Liver (tissue), 9 donors: Measurements from ENCODE around the gene SRSF3. TPM values are rescaled to one million over a fixed set of nuclear protein-coding genes. Genes with fewer than 3 reads are reported as not detected.
"Not testable (repeated sequence)": the region's sequence is repeated elsewhere in the genome, so short reads cannot be mapped to it uniquely, and the experiment has no call there.

Experiments
- DNase-seq: peaks from one replicate; pipeline ENCODE4 v3.0.0-alpha.2; 2017; ENCODE audit warnings: low spot score
- H3K27ac ChIP-seq, 2 donors: one replicate each; pipeline ENCODE4 v1.7.0; 2013; ENCODE audit warnings: inconsistent platforms in 2 of 2, low read length in 2 of 2, control low read depth in 1 of 2, low read depth in 1 of 2, mild to moderate bottlenecking in 1 of 2
- H3K27me3 ChIP-seq, 4 donors: one replicate each; pipeline versions ENCODE4 v1.6.1 to v1.7.0; 2013; ENCODE audit warnings: low read length in 3 of 4, inconsistent platforms in 1 of 4, mild to moderate bottlenecking in 1 of 4, moderate library complexity in 1 of 4; ENCODE audit not compliant: control insufficient read depth in 4 of 4, insufficient read depth in 4 of 4
- H3K36me3 ChIP-seq, 4 donors: one replicate each; pipeline versions ENCODE4 v1.6.1 to v1.7.0; 2013; ENCODE audit warnings: low read length in 3 of 4, mild to moderate bottlenecking in 3 of 4, low read depth in 1 of 4, moderate library complexity in 1 of 4; ENCODE audit not compliant: control insufficient read depth in 4 of 4, insufficient read depth in 3 of 4
- H3K4me1 ChIP-seq, 4 donors: one replicate each; pipeline versions ENCODE4 v1.6.1 to v1.7.0; 2013; ENCODE audit warnings: low read length in 3 of 4, mild to moderate bottlenecking in 3 of 4, moderate library complexity in 1 of 4; ENCODE audit not compliant: control insufficient read depth in 4 of 4, insufficient read depth in 4 of 4
- H3K4me3 ChIP-seq, 3 donors: one replicate each; pipeline versions ENCODE4 v1.6.1 to v1.7.0; 2013; ENCODE audit warnings: low read length in 3 of 3, control low read depth in 1 of 3, low read depth in 1 of 3, mild to moderate bottlenecking in 1 of 3
- H3K9ac ChIP-seq, 2 donors: one replicate each; pipeline ENCODE4 v1.7.0; 2013; ENCODE audit warnings: low read length in 2 of 2, mild to moderate bottlenecking in 2 of 2, moderate library complexity in 2 of 2, control low read depth in 1 of 2, low read depth in 1 of 2
- H3K9me3 ChIP-seq, 4 donors: one replicate each; pipeline versions ENCODE4 v1.6.1 to v1.7.0; 2013; ENCODE audit warnings: low read length in 3 of 4; ENCODE audit not compliant: control insufficient read depth in 4 of 4
- EGR1 ChIP-seq, 2 donors: IDR thresholded peaks; 2 replicates each; pipeline ENCODE4 v1.6.1; 2016 to 2018; ENCODE audit warnings: antibody characterized with exemption in 2 of 2, low read depth in 2 of 2
- FOXA1 ChIP-seq: IDR thresholded peaks from 2 replicates; pipeline ENCODE4 v1.6.1; 2016; ENCODE audit warnings: antibody characterized with exemption
- GABPA ChIP-seq, 2 donors: IDR thresholded peaks in 1 of 2; conservative IDR thresholded peaks in 1 of 2; 2 replicates each; pipeline ENCODE4 v1.6.1; 2016; ENCODE audit warnings: antibody characterized with exemption in 2 of 2, mild to moderate bottlenecking in 1 of 2, moderate library complexity in 1 of 2
- HNF4A ChIP-seq, 2 donors: conservative IDR thresholded peaks; 2 replicates each; pipeline ENCODE4 v1.6.1; 2016; ENCODE audit warnings: antibody characterized with exemption in 2 of 2, mild to moderate bottlenecking in 2 of 2
- HNF4G ChIP-seq: IDR thresholded peaks from 2 replicates; pipeline ENCODE4 v1.6.1; 2016; ENCODE audit warnings: antibody characterized with exemption
- RXRA ChIP-seq, 2 donors: IDR thresholded peaks; 2 replicates each; pipeline ENCODE4 v1.6.1; 2017 to 2018; ENCODE audit warnings: antibody characterized with exemption in 2 of 2, mild to moderate bottlenecking in 1 of 2
- SP1 ChIP-seq: IDR thresholded peaks from 2 replicates; pipeline ENCODE4 v1.6.1; 2018; ENCODE audit warnings: antibody characterized with exemption, mild to moderate bottlenecking
- WGBS: extraction: QIAGEN DNeasy Blood & Tissue Kit; methylation state at CpG from one replicate; pipeline ENCODE4 v1.1.7; 2013; 5-methylcytosine and 5-hydroxymethylcytosine counted together
- polyA plus RNA-seq, 2 donors: library from polyadenylated mRNA; stranded (reverse) in 1 of 2; unstranded in 1 of 2; fragments of 200-250 nt in 1 of 2; fragments of >200 nt in 1 of 2; fragmentation: Nextera tagmentation in 1 of 2; extraction: Ambion mirVana in 1 of 2; gene quantifications; one replicate each; pipeline versions ENCODE4 v1.2.1 to v1.2.3, GENCODE V29; 2013 to 2015
- total RNA-seq, 2 donors: library from RNA; depleted of rRNA; stranded (reverse); fragments of >200 nt; gene quantifications; one replicate each; pipeline ENCODE4 v1.2.3, GENCODE V29; 2014
- TF ChIP-seq, protein P1 (sequence below): IDR thresholded peaks from 2 replicates; pipeline ENCODE4 v1.6.1; 2016; ENCODE audit warnings: antibody characterized with exemption
- TF ChIP-seq, protein P2 (sequence below): fragments of 150-350 bp; IDR thresholded peaks from 2 replicates; pipeline ENCODE4 v1.5.1; 2017; ENCODE audit warnings: improper control_type of control experiment, low read depth, low read length; ENCODE audit not compliant: missing input control
- TF ChIP-seq, protein P3 (sequence below): IDR thresholded peaks from 2 replicates; pipeline ENCODE4 v1.6.1; 2016; ENCODE audit warnings: antibody characterized with exemption, mild to moderate bottlenecking
- donor health status: healthy.
- donor health status: healthy.
- donor health status: healthy.
- donor health status: healthy.
- donor health status: healthy.

Gene SRSF3
- total and polyA plus RNA-seq, 4 donors: 62.8 to 103 (median 101) TPM

DNA sequence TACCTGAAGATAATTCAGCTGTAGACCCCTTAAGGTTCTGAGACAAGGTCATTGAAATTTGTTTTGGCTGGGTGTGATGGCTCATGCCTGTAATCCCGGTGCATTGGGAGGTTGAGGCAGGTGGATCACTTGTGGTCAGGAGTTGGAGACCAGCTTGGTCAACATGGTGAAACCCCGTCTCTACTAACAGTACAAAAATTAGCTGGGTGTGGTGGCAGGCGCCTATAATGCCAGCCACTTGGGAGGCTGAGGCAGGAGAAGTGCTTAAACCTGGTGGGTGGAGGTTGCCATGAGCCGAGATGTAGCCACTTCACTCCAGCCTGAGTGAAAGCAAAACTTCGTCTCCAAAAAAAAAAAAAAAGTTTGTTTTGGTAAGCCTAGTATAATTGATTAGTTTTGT, 11.0 kb downstream of the SRSF3 start:
- Histone ChIP-seq H3K27me3 (no peaks in the 10 kb centered on the region), H3K4me3 (no peak overlapping the region), H3K9me3 (no peaks in the 10 kb centered on the region), H3K9ac (no peak overlapping the region), H3K36me3 (peaks cover 14 to 58% (median 52%) of the 10 kb centered on the region in 4 donors), H3K27ac (peak overlapping the region in 1 of 2 donors; percentile 30), H3K4me1 (peaks cover 25 to 84% (median 84%) of the 10 kb centered on the region in 4 donors)
- no peak for TF ChIP-seq HNF4G
- peak in 1 of 2 donors; percentile 40 for TF ChIP-seq HNF4A (conservative IDR thresholded peaks at IDR 0.05)
- no peak for TF ChIP-seq SP1
- TF ChIP-seq, protein P1, sequence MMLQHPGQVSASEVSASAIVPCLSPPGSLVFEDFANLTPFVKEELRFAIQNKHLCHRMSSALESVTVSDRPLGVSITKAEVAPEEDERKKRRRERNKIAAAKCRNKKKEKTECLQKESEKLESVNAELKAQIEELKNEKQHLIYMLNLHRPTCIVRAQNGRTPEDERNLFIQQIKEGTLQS: no peak
- 40% methylated on average over 5 of the region's 5 CpGs for WGBS
- no peak for DNase-seq

DNA sequence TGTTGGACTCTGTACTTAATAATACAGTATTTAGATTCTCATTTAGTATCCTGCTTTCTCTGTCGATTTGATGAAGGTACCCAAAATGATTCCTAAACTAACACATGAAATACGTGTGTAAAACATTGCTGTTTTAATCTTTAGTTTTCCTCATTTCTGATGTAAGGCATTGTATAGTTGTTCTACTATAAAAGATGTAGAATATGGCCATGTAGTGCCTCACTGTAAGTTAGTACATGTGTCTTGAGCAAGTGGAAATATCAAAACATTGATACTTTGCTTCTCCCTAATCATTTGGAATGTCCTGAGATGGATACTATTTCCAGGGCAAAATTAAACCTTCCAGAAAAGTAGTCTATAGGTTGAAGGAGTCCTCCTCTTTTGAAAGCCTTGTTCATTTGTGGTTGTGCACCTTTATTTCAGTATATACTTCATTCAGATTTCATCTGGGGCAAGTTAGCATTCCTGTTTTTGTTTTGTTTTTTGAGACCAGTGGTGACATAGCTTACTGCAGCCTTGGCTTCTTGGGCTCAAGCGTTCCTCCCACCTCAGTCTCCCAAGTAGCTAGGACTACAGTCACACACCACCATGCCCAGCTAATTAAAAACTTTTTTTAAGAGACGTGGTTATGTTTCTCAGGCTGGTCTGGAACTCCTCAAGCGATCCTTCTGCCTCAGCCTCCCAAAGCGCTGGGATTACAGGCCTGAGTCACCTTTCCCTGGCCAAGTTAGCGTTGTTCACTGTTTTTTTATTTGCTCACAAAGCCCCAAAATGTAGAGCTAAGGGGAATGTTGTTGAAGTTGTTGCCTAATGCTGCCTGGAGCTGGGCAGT, 11.6 kb downstream of the SRSF3 start:
- Histone ChIP-seq H3K9me3 (no peaks in the 10 kb centered on the region), H3K36me3 (peaks cover 11 to 51% (median 48%) of the 10 kb centered on the region in 4 donors), H3K4me3 (no peak overlapping the region), H3K4me1 (peaks cover 25 to 80% (median 79%) of the 10 kb centered on the region in 4 donors), H3K27ac (peak overlapping the region in 1 of 2 donors; percentile 30), H3K9ac (no peak overlapping the region), H3K27me3 (no peaks in the 10 kb centered on the region)
- TF ChIP-seq, protein P2, sequence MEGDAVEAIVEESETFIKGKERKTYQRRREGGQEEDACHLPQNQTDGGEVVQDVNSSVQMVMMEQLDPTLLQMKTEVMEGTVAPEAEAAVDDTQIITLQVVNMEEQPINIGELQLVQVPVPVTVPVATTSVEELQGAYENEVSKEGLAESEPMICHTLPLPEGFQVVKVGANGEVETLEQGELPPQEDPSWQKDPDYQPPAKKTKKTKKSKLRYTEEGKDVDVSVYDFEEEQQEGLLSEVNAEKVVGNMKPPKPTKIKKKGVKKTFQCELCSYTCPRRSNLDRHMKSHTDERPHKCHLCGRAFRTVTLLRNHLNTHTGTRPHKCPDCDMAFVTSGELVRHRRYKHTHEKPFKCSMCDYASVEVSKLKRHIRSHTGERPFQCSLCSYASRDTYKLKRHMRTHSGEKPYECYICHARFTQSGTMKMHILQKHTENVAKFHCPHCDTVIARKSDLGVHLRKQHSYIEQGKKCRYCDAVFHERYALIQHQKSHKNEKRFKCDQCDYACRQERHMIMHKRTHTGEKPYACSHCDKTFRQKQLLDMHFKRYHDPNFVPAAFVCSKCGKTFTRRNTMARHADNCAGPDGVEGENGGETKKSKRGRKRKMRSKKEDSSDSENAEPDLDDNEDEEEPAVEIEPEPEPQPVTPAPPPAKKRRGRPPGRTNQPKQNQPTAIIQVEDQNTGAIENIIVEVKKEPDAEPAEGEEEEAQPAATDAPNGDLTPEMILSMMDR: no peak
- no peak for TF ChIP-seq GABPA (IDR thresholded peaks at IDR 0.05 in 1 of 2, conservative IDR thresholded peaks at IDR 0.05 in 1 of 2)
- TF ChIP-seq HNF4A (conservative IDR thresholded peaks at IDR 0.05): no peak
- TF ChIP-seq, protein P3, sequence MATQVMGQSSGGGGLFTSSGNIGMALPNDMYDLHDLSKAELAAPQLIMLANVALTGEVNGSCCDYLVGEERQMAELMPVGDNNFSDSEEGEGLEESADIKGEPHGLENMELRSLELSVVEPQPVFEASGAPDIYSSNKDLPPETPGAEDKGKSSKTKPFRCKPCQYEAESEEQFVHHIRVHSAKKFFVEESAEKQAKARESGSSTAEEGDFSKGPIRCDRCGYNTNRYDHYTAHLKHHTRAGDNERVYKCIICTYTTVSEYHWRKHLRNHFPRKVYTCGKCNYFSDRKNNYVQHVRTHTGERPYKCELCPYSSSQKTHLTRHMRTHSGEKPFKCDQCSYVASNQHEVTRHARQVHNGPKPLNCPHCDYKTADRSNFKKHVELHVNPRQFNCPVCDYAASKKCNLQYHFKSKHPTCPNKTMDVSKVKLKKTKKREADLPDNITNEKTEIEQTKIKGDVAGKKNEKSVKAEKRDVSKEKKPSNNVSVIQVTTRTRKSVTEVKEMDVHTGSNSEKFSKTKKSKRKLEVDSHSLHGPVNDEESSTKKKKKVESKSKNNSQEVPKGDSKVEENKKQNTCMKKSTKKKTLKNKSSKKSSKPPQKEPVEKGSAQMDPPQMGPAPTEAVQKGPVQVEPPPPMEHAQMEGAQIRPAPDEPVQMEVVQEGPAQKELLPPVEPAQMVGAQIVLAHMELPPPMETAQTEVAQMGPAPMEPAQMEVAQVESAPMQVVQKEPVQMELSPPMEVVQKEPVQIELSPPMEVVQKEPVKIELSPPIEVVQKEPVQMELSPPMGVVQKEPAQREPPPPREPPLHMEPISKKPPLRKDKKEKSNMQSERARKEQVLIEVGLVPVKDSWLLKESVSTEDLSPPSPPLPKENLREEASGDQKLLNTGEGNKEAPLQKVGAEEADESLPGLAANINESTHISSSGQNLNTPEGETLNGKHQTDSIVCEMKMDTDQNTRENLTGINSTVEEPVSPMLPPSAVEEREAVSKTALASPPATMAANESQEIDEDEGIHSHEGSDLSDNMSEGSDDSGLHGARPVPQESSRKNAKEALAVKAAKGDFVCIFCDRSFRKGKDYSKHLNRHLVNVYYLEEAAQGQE: no peak
- TF ChIP-seq EGR1 (IDR thresholded peaks at IDR 0.05; ENCODE audit: low read depth in 2 of 2): no peak
- TF ChIP-seq SP1: no peak
- TF ChIP-seq RXRA (IDR thresholded peaks at IDR 0.05): no peak
- TF ChIP-seq, protein P1: no peak
- TF ChIP-seq FOXA1: no peak
- 64% methylated on average over 7 of the region's 7 CpGs for WGBS
- no peak for DNase-seq

DNA sequence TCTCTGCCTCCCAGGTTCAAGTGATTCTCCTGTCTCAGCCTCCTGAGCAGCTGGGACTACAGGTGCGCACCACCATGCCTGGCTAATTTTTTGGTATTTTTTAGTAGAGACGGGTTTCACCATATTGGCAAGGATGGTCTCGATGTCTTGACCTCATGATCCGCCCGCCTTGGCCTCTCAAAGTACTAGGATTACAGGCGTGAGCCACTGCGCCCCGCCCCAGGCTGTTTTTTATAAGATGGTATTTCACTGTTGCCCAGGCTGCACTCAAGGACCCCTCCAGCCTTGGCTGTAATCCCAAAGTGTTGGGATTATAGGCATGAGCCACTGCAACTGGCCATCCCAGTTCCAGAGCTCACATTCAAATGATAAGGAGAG, 13.1 kb downstream of the SRSF3 start:
- Histone ChIP-seq H3K36me3 (peaks cover 10 to 43% (median 39%) of the 10 kb centered on the region in 4 donors), H3K4me1 (peaks cover 22 to 70% (median 70%) of the 10 kb centered on the region in 4 donors)
- not testable (repeated sequence) for H3K9ac ChIP-seq, DNase-seq, H3K4me3 ChIP-seq, H3K27me3 ChIP-seq, H3K27ac ChIP-seq, H3K9me3 ChIP-seq
- WGBS: 89% methylated on average over 8 of the region's 8 CpGs
